ENCODE data around the gene IMPDH1. TPM values are rescaled to one million over a fixed set of nuclear protein-coding genes. Genes with fewer than 3 reads are reported as not detected.
A peak's percentile ranks its signal among the peaks of the same experiment; 100 is the strongest.

Gene IMPDH1
- total and polyA plus RNA-seq, 12 donors = 9.3 to 32.8 (median 17.1) TPM

GRCh38 chr7:128404143-128404681 is 5.6 kb downstream of the IMPDH1 start:
- DNase-seq = no peak
- intact Hi-C loops (cut with DNase I) = no loop called here
- 87 to 89% methylated on average over 9 of the region's 9 CpGs for WGBS, 2 donors
- H3K36me3 ChIP-seq = peaks cover 0 to 48% (median 4%) of the 10 kb centered on the region in 9 donors
- no peak for TF ChIP-seq CTCF (IDR thresholded peaks at IDR 0.05)
- peaks cover 13 to 52% (median 46%) of the 10 kb centered on the region in 9 donors for H3K4me1 ChIP-seq
- ATAC-seq = peak in 2 of 8 donors; percentile 10 to 23
- peak overlapping the region in 3 of 10 donors; percentile 67 to 85 (median 77) for H3K4me3 ChIP-seq
- H3K27me3 ChIP-seq = no peaks in the 10 kb centered on the region
- H3K27ac ChIP-seq = peak overlapping the region in 2 of 10 donors; percentile 64 to 86
- no peaks in the 10 kb centered on the region for H3K9me3 ChIP-seq

- H3K4me3 ChIP-seq = no peak overlapping the region
- 87 to 92% methylated on average over 5 of the region's 5 CpGs for WGBS, 2 donors
- no peaks in the 10 kb centered on the region for H3K9me3 ChIP-seq
- intact Hi-C loops (cut with DNase I) = no loop called here
- DNase-seq (no peak), ATAC-seq (no peak)
- no peak for TF ChIP-seq CTCF (IDR thresholded peaks at IDR 0.05)
- peaks cover 0 to 54% (median 4%) of the 10 kb centered on the region in 9 donors for H3K36me3 ChIP-seq
- H3K4me1 ChIP-seq = peaks cover 13 to 46% (median 41%) of the 10 kb centered on the region in 9 donors
- no peak overlapping the region for H3K27ac ChIP-seq
- H3K27me3 ChIP-seq = no peaks in the 10 kb centered on the region
Measured at GRCh38 chr7:128403676-128404075, 6.1 kb downstream of the IMPDH1 start.

GRCh38 chr7:128402356-128402755 is 7.4 kb downstream of the IMPDH1 start:
- peaks cover 0 to 67% (median 11%) of the 10 kb centered on the region in 9 donors for H3K36me3 ChIP-seq
- ATAC-seq (no peak), DNase-seq (no peak)
- no peak overlapping the region for H3K4me3 ChIP-seq
- no peaks in the 10 kb centered on the region for H3K27me3 ChIP-seq
- no peaks in the 10 kb centered on the region for H3K9me3 ChIP-seq
- H3K27ac ChIP-seq = no peak overlapping the region
- peaks cover 8 to 33% (median 28%) of the 10 kb centered on the region in 9 donors for H3K4me1 ChIP-seq
- WGBS, 2 donors = 71 to 77% methylated on average over 2 of the region's 2 CpGs
- TF ChIP-seq CTCF (IDR thresholded peaks at IDR 0.05) = no peak
- intact Hi-C loops (cut with DNase I) = no loop called here

- DNase-seq (no peak), ATAC-seq (no peak)
- Histone ChIP-seq H3K4me1 (peaks cover 8 to 22% (median 18%) of the 10 kb centered on the region in 9 donors), H3K36me3 (peaks cover 0 to 85% (median 14%) of the 10 kb centered on the region in 9 donors), H3K4me3 (no peak overlapping the region), H3K9me3 (no peaks in the 10 kb centered on the region), H3K27ac (no peak overlapping the region), H3K27me3 (no peaks in the 10 kb centered on the region)
- 88 to 90% methylated on average over 5 of the region's 5 CpGs for WGBS, 2 donors
- intact Hi-C loops (cut with DNase I) = no loop called here
- TF ChIP-seq CTCF (IDR thresholded peaks at IDR 0.05) = no peak
Measured at GRCh38 chr7:128400566-128400965, 9.2 kb downstream of the IMPDH1 start.
